K562 (cell line): Measurements from ENCODE around the gene EPHB4. TPM values are rescaled to one million over a fixed set of nuclear protein-coding genes. Genes with fewer than 3 reads are reported as not detected.

Source experiments
- ATAC-seq: fragments of 200-7000 bp; cut with Tn5 transposase; 3 replicates; pipeline ENCODE4 v1.9.1; 2020; ENCODE audit warnings: moderate library complexity
- BruUV-seq: library from RNA; stranded (reverse); fragments of 400-500 nt; replicated peaks from 2 replicates; lab custom pipeline; 2021; lab: Mats Ljungman, UMichigan
- CTCF ChIA-PET: fragments of 300-600 bp; formaldehyde crosslinking; extraction: SDS; loops from one replicate; lab custom pipeline; 2021; ENCODE audit warnings: low intra/inter-chr PET ratio; lab: Yijun Ruan, JAX
- POLR2A ChIA-PET: fragments of 300-600, 350-650 bp; sonication (Branson Sonifier 250); formaldehyde crosslinking; extraction: SDS; loops from one replicate; lab custom pipeline; 2021; ENCODE audit warnings: antibody characterized with exemption, inconsistent platforms; lab: Yijun Ruan, JAX
- DNase-seq, 4 experiments: peaks; one replicate each; pipeline versions ENCODE4 v3.0.0 to v3.0.0-alpha.2; 2011 to 2018; ENCODE audit warnings: low spot score in 3 of 4, mixed read lengths in 3 of 4; ENCODE audit errors: extremely low read depth in 1 of 4
- FAIRE-seq: peaks from 2 replicates; lab custom pipeline; 2011; peaks lifted over from hg19 to GRCh38; lab: Jason Lieb, UNC
- H2AFZ ChIP-seq: 2 replicates; pipeline ENCODE4 v1.6.0; 2011; ENCODE audit warnings: low read depth, low read length, control low read depth, inconsistent platforms
- H3K27ac ChIP-seq: fragments of 200-600 bp; 3 replicates; pipeline ENCODE4 v1.8.0; 2011; ENCODE audit warnings: low read depth, mild to moderate bottlenecking, control low read depth, inconsistent platforms, low read length, moderate library complexity, mixed read lengths; ENCODE audit errors: extremely low read depth
- H3K27me3 ChIP-seq, 2 experiments: fragments of 300-600 bp in 1 of 2; 2 replicates in 1 of 2; 3 replicates in 1 of 2; pipeline versions ENCODE4 v1.6.0 to v1.8.0; 2011; ENCODE audit warnings: inconsistent platforms in 2 of 2, low read length in 2 of 2, mild to moderate bottlenecking in 1 of 2, mixed read lengths in 1 of 2, moderate library complexity in 1 of 2; ENCODE audit not compliant: control insufficient read depth in 2 of 2, insufficient read depth in 2 of 2
- H3K36me3 ChIP-seq: fragments of 300-600 bp; 3 replicates; pipeline ENCODE4 v1.8.0; 2011; ENCODE audit warnings: mild to moderate bottlenecking, low read length, inconsistent platforms; ENCODE audit not compliant: control insufficient read depth, insufficient read depth
- H3K4me1 ChIP-seq, 2 experiments: fragments of 200-600 bp in 1 of 2; replicated peaks in 1 of 2; 2 replicates in 1 of 2; 3 replicates in 1 of 2; pipeline versions ENCODE4 v1.5.1 to v1.8.0; 2011; ENCODE audit warnings: inconsistent platforms in 2 of 2, low read length in 2 of 2, mild to moderate bottlenecking in 1 of 2, mixed read lengths in 1 of 2, moderate library complexity in 1 of 2; ENCODE audit not compliant: control insufficient read depth in 2 of 2, insufficient read depth in 2 of 2
- H3K4me2 ChIP-seq: 2 replicates; pipeline ENCODE4 v1.6.1; 2011; ENCODE audit warnings: low read length, control low read depth, inconsistent platforms, mixed read lengths; ENCODE audit not compliant: insufficient read depth
- H3K4me3 ChIP-seq: fragments of 200-600 bp; sonication (generic), shearing (Covaris generic); 2 replicates; pipeline ENCODE4 v1.5.1; 2016; ENCODE audit warnings: control low read depth, inconsistent platforms
- H3K79me2 ChIP-seq: fragments of 200-600 bp; 3 replicates; pipeline ENCODE4 v1.8.0; 2011; ENCODE audit warnings: low read length, inconsistent platforms; ENCODE audit not compliant: control insufficient read depth, insufficient read depth
- H3K9ac ChIP-seq, 2 experiments: 2 replicates each; pipeline versions ENCODE4 v1.6.0 to v1.6.1; 2011; ENCODE audit warnings: low read depth in 2 of 2, low read length in 2 of 2, control low read depth in 1 of 2, inconsistent platforms in 1 of 2, mild to moderate bottlenecking in 1 of 2, mixed read lengths in 1 of 2; ENCODE audit not compliant: insufficient read depth in 1 of 2
- H3K9me1 ChIP-seq: one replicate; pipeline ENCODE4 v1.6.0; 2011; ENCODE audit warnings: inconsistent platforms, mild to moderate bottlenecking, low read length, moderate library complexity; ENCODE audit not compliant: control insufficient read depth, insufficient read depth
- H3K9me3 ChIP-seq: replicated peaks from 2 replicates; pipeline ENCODE4 v1.5.1; 2011; ENCODE audit warnings: low read depth, low read length, inconsistent platforms; ENCODE audit not compliant: control insufficient read depth, insufficient read depth
- H4K20me1 ChIP-seq: replicated peaks from 2 replicates; pipeline ENCODE4 v1.6.1; 2011; ENCODE audit warnings: low read length, inconsistent platforms, mixed read lengths; ENCODE audit not compliant: control insufficient read depth, insufficient read depth
- NRF1 ChIP-seq, 2 experiments: fragments of 450-650 bp; IDR thresholded peaks in 1 of 2; conservative IDR thresholded peaks in 1 of 2; 2 replicates each; pipeline ENCODE4 v1.6.1; 2014; ENCODE audit warnings: mild to moderate bottlenecking in 2 of 2
- PHF20 ChIP-seq: fragments of 450-650 bp; IDR thresholded peaks from 2 replicates; pipeline ENCODE4 v1.6.1; 2018; ENCODE audit not compliant: partially characterized antibody
- WGBS: fragments of 100-300 bp; shearing (Covaris generic); methylation state at CpG from one replicate; pipeline ENCODE4 v1.1.6; 2016; ENCODE audit warnings: low coverage, mixed read lengths; ENCODE audit not compliant: insufficient coverage; ENCODE audit errors: missing lambda C conversion rate; 5-methylcytosine and 5-hydroxymethylcytosine counted together
- in situ Hi-C: fragments of 300-500 bp; cut with MboI; formaldehyde crosslinking; loops from 4 replicates; pipeline ENCODE4 v1.15.0; 2018; ENCODE audit warnings: inconsistent platforms, mixed read lengths
- intact Hi-C: fragments of 100-400 bp; cut with micrococcal nuclease; formaldehyde crosslinking; loops from 2 replicates; pipeline ENCODE4 v1.14.2; 2022
- polyA plus RNA-seq, 8 experiments: library from polyadenylated mRNA; depleted of rRNA in 4 of 8; stranded (reverse) in 5 of 8; unstranded in 3 of 8; fragments of >200 nt; fragmentation: Nextera tagmentation in 2 of 8; fragmentation: Illumina TruSeq in 1 of 8; extraction: Ambion mirVana in 2 of 8; extraction: Trizol in 1 of 8; gene quantifications; 2 replicates each; pipeline versions ENCODE4 v1.2.1 to v1.2.3, GENCODE V29; 2011 to 2014; ENCODE audit warnings: inconsistent platforms in 1 of 8, missing spikeins in 1 of 8
- total RNA-seq, 7 experiments: library from RNA; depleted of rRNA in 6 of 7; stranded (reverse); fragments of >200 nt in 6 of 7; fragmentation: Illumina TruSeq in 2 of 7; extraction: Trizol in 2 of 7; gene quantifications; 2 replicates each; pipeline versions ENCODE4 v1.2.1 to v1.2.3, GENCODE V29; 2011 to 2021; ENCODE audit warnings: low replicate concordance in 1 of 7

Gene EPHB4
- total and polyA plus RNA-seq, 9 of the 15 experiments (the other 6 are each of a cell fraction or from before 2014, with no cell fraction given): 1.2 to 82.1 (median 37.9) TPM

DNA sequence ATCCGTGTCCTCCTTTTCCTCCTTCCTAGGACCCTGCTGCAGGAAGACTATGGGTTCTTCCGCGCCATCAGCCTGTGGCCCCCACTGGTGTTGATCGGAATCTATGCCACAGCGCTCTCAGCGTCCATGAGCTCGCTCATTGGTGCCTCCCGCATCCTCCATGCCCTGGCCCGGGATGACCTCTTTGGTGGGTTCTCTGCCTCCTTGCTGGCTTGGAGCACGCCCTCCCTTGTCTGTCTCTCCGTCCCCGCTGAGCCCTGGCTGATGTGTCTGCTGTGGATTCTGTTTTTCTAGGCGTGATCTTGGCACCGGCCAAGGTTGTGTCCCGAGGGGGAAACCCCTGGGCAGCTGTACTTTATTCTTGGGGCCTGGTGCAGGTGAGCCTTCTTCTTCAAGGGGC is 32.5 kb upstream of the EPHB4 start:
- Histone ChIP-seq H3K4me2 (no peak overlapping the region), H4K20me1 (no peaks in the 10 kb centered on the region), H3K27ac (no peak overlapping the region), H2AFZ (no peak overlapping the region), H3K9ac (0 out of 4 replicates have a peak overlapping the region, but pooled peaks of 1 of the 2 experiments have one; percentile 37), H3K27me3 (no peaks in the 10 kb centered on the region; a peak in 1 of 5 replicates), H3K4me1 (peaks cover 5 to 28% of the 10 kb centered on the region in 2 experiments; a peak in 2 of 5 replicates), H3K79me2 (no peaks in the 10 kb centered on the region), H3K4me3 (no peak overlapping the region), H3K9me1 (no peaks in the 10 kb centered on the region), H3K36me3 (peaks cover 25% of the 10 kb centered on the region; the same call in 2 of the 3 replicates), H3K9me3 (no peaks in the 10 kb centered on the region)
- ChIA-PET POLR2A (interaction anchor here (0.6 kb wide), 1 partner anchor 162 kb away, joined by 3 read pairs; no protein-coding TSS in a partner anchor), CTCF (no interaction called here)
- no TSS peak for BruUV-seq
- intact Hi-C loops (no loop called here), in situ Hi-C loops (no loop called here)
- no peak for DNase-seq
- no peak for TF ChIP-seq PHF20
- 91% methylated on average over 15 of the region's 15 CpGs for WGBS
- FAIRE-seq: no peak
- ATAC-seq: no peak

DNA sequence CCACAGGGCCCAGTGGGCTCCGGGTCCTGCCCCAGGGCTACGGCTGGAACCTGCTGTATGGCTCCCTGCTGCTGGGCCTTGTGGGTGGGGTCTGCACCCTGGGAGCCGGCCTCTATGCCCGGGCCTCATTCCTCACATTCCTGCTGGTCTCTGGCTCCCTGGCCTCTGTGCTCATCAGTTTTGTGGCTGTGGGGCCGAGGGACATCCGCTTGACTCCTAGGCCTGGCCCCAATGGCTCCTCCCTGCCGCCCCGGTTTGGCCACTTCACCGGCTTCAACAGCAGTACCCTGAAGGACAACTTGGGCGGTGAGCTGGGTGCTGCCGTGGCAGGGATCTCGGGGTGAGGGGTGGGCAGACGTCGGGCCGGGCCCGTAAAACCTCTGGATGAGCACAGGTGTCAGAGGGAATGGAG is 29.6 kb upstream of the EPHB4 start:
- Histone ChIP-seq H3K79me2 (peaks cover 13% of the 10 kb centered on the region), H3K4me3 (no peak overlapping the region), H3K4me1 (peaks cover under 1 to 50% of the 10 kb centered on the region in 2 experiments; a peak in 4 of 5 replicates), H3K9ac (0 out of 4 replicates have a peak overlapping the region, but pooled peaks of 1 of the 2 experiments have one; percentile 56), H3K9me3 (no peaks in the 10 kb centered on the region), H2AFZ (no peak overlapping the region), H4K20me1 (no peaks in the 10 kb centered on the region), H3K4me2 (no peak overlapping the region), H3K9me1 (no peaks in the 10 kb centered on the region), H3K27ac (no peak overlapping the region), H3K36me3 (peaks cover 20% of the 10 kb centered on the region; the same call in 2 of the 3 replicates), H3K27me3 (no peaks in the 10 kb centered on the region; a peak in 1 of 5 replicates)
- no peak for FAIRE-seq
- DNase-seq: peak in 1 of 4 experiments; percentile 2
- intact Hi-C loops (no loop called here), in situ Hi-C loops (no loop called here)
- no peak for ATAC-seq
- BruUV-seq: no TSS peak
- CTCF ChIA-PET: no interaction called here
- TF ChIP-seq NRF1 (conservative IDR thresholded peaks at IDR 0.05 in 1 of 2, IDR thresholded peaks at IDR 0.05 in 1 of 2): no peak
- POLR2A ChIA-PET: interaction anchor here (1.1 kb wide), 1 partner anchor 684 kb away, joined by 3 read pairs; no protein-coding TSS in a partner anchor
- WGBS: 89% methylated on average over 16 of the region's 16 CpGs
